Transverse colon (tissue), 4 donors: Measurements from ENCODE around the gene FRZB. TPM values are rescaled to one million over a fixed set of nuclear protein-coding genes. Genes with fewer than 3 reads are reported as not detected.
"Not testable (repeated sequence)": the region's sequence is repeated elsewhere in the genome, so short reads cannot be mapped to it uniquely, and the experiment has no call there.

Source experiments
- DNase-seq: peaks from one replicate; pipeline ENCODE4 v3.0.0-alpha.2; 2019
- H3K27ac ChIP-seq, 4 donors: fragments of 200-600 bp; sonication (generic); 2 replicates each; pipeline ENCODE4 v1.5.1; 2016 to 2018; ENCODE audit warnings: inconsistent platforms in 4 of 4
- H3K27me3 ChIP-seq: fragments of 200-600 bp; sonication (generic); 2 replicates; pipeline ENCODE4 v1.5.1; 2017; ENCODE audit warnings: inconsistent platforms
- H3K36me3 ChIP-seq, 4 donors: fragments of 200-600 bp; sonication (generic); 2 replicates each; pipeline ENCODE4 v1.5.1; 2017 to 2019; ENCODE audit warnings: inconsistent platforms in 4 of 4
- H3K4me1 ChIP-seq, 4 donors: fragments of 200-600 bp; sonication (generic); 2 replicates each; pipeline ENCODE4 v1.5.1; 2017 to 2020; ENCODE audit warnings: inconsistent platforms in 4 of 4
- H3K4me3 ChIP-seq, 4 donors: fragments of 200-600 bp; sonication (generic); 1 replicate in 1 of 4; 2 replicates in 3 of 4; pipeline versions ENCODE4 v1.5.1 to v1.6.1; 2017 to 2019; ENCODE audit warnings: inconsistent platforms in 4 of 4
- H3K9me3 ChIP-seq, 2 donors: fragments of 200-600 bp; sonication (generic); 2 replicates each; pipeline ENCODE4 v1.5.1; 2017 to 2019; ENCODE audit warnings: inconsistent platforms in 2 of 2
- EP300 ChIP-seq: sonication (generic); formaldehyde crosslinking; IDR thresholded peaks from one replicate; pipeline ENCODE4 v1.6.1; 2017; ENCODE audit warnings: antibody characterized with exemption, low read depth
- POLR2A ChIP-seq: fragments of 450-650 bp; IDR thresholded peaks from one replicate; pipeline ENCODE4 v1.6.1; 2016; ENCODE audit warnings: antibody characterized with exemption, mild to moderate bottlenecking, moderate library complexity
- POLR2AphosphoS5 ChIP-seq, 3 donors: sonication (generic); formaldehyde crosslinking; IDR thresholded peaks; one replicate each; pipeline ENCODE4 v1.6.1; 2016; ENCODE audit warnings: antibody characterized with exemption in 3 of 3
- WGBS, 2 donors: methylation state at CpG; one replicate each; pipeline ENCODE4 v1.1.5; 2018; ENCODE audit warnings: low coverage in 1 of 2; 5-methylcytosine and 5-hydroxymethylcytosine counted together
- in situ Hi-C, 4 donors: fragments of 200-750 bp; cut with MboI; loops; one replicate each; pipeline versions ENCODE4 v1.15.0 to v1.15.1; 2017; ENCODE audit warnings: low sequenced_read_pairs in 3 of 4, low pct_ligation_motif_present in 1 of 4, low pct_unique_long_range_greater_than_20kb in 1 of 4
- intact Hi-C: fragments of 100-400 bp; cut with DNase I; formaldehyde crosslinking; loops from one replicate; pipeline ENCODE4 v1.15.1; 2023; ENCODE audit warnings: low total_unique reads
- total RNA-seq, 4 donors: library from RNA; depleted of rRNA; stranded (reverse); fragments of >200 nt; gene quantifications; one replicate each; pipeline ENCODE4 v1.1.0, GENCODE V29; 2016
- TF ChIP-seq, protein P1 (sequence below), 5 experiments: fragments of 200-600 bp in 3 of 5; fragments of 450-650 bp in 2 of 5; sonication (generic) in 3 of 5; IDR thresholded peaks; 1 replicate in 2 of 5; 2 replicates in 3 of 5; pipeline ENCODE4 v1.5.1; 2016 to 2017; ENCODE audit warnings: antibody characterized with exemption in 5 of 5, inconsistent platforms in 3 of 5, mild to moderate bottlenecking in 2 of 5, moderate library complexity in 1 of 5

FRZB gene
- total RNA-seq, 4 donors from 2014 or later: 0.37 to 11.9 (median 2.9) TPM

DNA sequence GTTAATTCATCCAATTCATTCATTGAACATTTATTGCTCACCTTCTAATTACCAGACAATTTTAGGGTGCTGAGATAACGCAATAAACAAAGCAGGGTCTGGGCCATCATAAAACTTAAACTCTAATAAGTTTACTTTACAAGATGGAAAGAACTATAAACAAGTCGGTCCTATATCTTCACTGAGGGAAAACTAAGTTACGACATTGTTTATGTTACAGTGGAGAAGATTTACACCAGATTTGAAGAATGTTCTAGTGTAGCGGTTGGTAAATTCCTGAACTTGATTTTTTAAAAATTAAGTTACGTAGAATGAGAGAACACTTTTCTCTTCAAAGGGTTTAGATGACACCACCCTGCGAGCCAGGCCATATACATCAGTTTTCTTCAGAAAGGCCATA is 20.7 kb upstream of the FRZB start:
- no peak overlapping the region for H3K27ac ChIP-seq
- in situ Hi-C loops: no loop called here
- TF ChIP-seq POLR2A (no peak), POLR2AphosphoS5 (IDR thresholded peaks at IDR 0.05) (no peak), EP300 (no peak)
- TF ChIP-seq, protein P1, sequence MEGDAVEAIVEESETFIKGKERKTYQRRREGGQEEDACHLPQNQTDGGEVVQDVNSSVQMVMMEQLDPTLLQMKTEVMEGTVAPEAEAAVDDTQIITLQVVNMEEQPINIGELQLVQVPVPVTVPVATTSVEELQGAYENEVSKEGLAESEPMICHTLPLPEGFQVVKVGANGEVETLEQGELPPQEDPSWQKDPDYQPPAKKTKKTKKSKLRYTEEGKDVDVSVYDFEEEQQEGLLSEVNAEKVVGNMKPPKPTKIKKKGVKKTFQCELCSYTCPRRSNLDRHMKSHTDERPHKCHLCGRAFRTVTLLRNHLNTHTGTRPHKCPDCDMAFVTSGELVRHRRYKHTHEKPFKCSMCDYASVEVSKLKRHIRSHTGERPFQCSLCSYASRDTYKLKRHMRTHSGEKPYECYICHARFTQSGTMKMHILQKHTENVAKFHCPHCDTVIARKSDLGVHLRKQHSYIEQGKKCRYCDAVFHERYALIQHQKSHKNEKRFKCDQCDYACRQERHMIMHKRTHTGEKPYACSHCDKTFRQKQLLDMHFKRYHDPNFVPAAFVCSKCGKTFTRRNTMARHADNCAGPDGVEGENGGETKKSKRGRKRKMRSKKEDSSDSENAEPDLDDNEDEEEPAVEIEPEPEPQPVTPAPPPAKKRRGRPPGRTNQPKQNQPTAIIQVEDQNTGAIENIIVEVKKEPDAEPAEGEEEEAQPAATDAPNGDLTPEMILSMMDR (IDR thresholded peaks at IDR 0.05): no peak
- H3K9me3 ChIP-seq: no peaks in the 10 kb centered on the region
- intact Hi-C loops: no loop called here
- no peaks in the 10 kb centered on the region for H3K36me3 ChIP-seq
- H3K27me3 ChIP-seq: no peaks in the 10 kb centered on the region
- H3K4me3 ChIP-seq: no peak overlapping the region
- WGBS, 2 donors: 54 to 58% methylated on average over 4 to 6 of the region's 6 CpGs
- no peak for DNase-seq
- peaks cover 0 to 13% (median 4%) of the 10 kb centered on the region in 4 donors for H3K4me1 ChIP-seq

DNA sequence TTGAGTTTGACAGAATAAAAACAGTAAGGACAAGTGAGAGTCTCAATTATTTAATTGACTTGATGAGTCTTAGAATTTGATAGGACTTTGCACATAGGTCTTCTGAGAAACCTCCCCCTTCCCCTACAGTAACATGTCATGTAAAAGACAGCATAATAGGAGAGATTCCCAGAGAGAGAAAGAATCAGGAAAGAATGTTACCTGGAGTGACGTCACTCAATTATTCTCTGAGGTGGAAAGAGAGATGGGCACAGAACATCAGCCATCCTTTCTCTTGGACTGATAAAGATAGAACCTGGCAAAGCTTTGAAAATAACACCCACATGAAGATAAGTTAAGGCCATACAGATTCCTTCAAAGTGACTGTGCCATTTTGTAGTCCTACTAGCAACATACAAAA is 19.3 kb upstream of the FRZB start:
- in situ Hi-C loops: no loop called here

DNA sequence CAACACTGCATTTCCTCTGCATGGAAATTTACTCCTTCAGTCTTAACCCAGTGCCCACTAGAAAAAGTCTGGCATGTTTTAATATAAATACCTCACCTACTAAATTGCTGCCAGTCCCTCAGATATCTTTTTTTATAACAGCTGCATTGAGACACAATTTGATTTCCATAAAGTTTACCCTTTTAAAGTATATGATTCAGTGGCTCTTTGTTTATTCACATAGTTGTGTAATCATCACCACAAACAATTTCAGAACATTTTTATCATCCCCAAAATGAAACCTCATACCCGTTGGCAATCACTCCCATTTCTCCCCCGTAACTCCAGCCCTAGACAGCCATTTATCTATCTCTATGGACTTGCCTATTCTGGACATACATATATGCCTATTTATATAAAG is 17.0 kb upstream of the FRZB start:
- no peaks in the 10 kb centered on the region for H3K27me3 ChIP-seq

More for the DNA sequence above, 19.3 kb upstream of the FRZB start:
- H3K4me1 ChIP-seq: peaks cover 0 to 3% (median 0%) of the 10 kb centered on the region in 4 donors
- H3K9me3 ChIP-seq: no peaks in the 10 kb centered on the region
- intact Hi-C loops: no loop called here
- H3K36me3 ChIP-seq: no peaks in the 10 kb centered on the region
- WGBS, 2 donors: 89% methylated on average over 1 of the region's 1 CpG; no CpG with 5 or more reads in 1 of the 2 donors
- DNase-seq: no peak
- TF ChIP-seq EP300: no peak
- TF ChIP-seq, protein P1 (IDR thresholded peaks at IDR 0.05): no peak
- no peak for TF ChIP-seq POLR2A
- no peak for TF ChIP-seq POLR2AphosphoS5 (IDR thresholded peaks at IDR 0.05)
- H3K27me3 ChIP-seq: no peaks in the 10 kb centered on the region
- H3K27ac ChIP-seq: no peak overlapping the region
- H3K4me3 ChIP-seq: no peak overlapping the region

DNA sequence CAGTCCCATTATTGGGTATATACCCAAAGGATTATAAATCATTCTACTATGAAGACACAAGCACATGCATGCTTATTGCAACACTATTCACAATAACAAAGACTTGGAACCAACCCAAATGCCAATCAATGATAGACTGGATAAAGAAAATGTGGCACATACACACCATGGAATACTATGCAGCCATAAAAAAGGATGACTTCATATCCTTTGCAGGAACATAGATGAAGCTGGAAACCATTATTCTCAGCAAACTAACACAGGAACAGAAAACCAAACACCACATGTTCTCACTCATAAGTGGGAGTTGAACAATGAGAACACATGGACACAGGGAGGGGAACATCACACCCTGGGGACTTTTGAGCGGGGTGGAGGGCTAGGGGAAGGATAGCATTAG is 13.7 kb upstream of the FRZB start:
- H3K27ac ChIP-seq, H3K9me3 ChIP-seq, H3K36me3 ChIP-seq, in situ Hi-C loops, H3K4me1 ChIP-seq, H3K27me3 ChIP-seq, DNase-seq, intact Hi-C loops, H3K4me3 ChIP-seq: not testable (repeated sequence)
- 85% methylated on average over 1 of the region's 1 CpG; no CpG with 5 or more reads in 1 of the 2 donors for WGBS, 2 donors

More for the DNA sequence above, 17.0 kb upstream of the FRZB start:
- Histone ChIP-seq H3K36me3 (no peaks in the 10 kb centered on the region), H3K9me3 (no peaks in the 10 kb centered on the region), H3K4me1 (peaks cover 0 to 2% (median 0%) of the 10 kb centered on the region in 4 donors), H3K27ac (no peak overlapping the region), H3K4me3 (no peak overlapping the region)
- in situ Hi-C loops: no loop called here
- no peak for DNase-seq
- TF ChIP-seq EP300 (no peak), POLR2AphosphoS5 (IDR thresholded peaks at IDR 0.05) (no peak), POLR2A (no peak)
- TF ChIP-seq, protein P1 (IDR thresholded peaks at IDR 0.05): no peak
- 62 to 70% methylated on average over 2 of the region's 2 CpGs for WGBS, 2 donors
- intact Hi-C loops: no loop called here

DNA sequence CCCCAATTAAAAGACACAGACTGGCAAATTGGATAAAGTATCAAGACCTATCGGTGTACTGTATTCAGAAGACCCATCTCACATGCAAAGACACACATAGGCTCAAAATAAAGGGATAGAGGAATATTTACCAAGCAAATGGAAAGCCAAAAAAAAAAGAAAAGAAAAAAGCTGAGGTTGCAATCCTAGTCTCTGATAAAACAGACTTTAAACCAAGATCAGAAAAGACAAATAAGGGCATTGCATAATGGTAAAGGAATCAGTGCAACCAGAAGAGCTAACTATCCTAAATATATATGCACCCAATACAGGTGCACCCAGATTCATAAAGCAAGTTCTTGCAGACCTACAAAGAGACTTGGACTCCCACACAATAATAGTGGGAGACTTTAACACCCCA is 10.2 kb upstream of the FRZB start:
- in situ Hi-C loops: not testable (repeated sequence)
- WGBS, 2 donors: 89 to 100% methylated on average over 1 of the region's 1 CpG

More for the DNA sequence above, 10.2 kb upstream of the FRZB start:
- DNase-seq, H3K4me3 ChIP-seq, H3K4me1 ChIP-seq, H3K9me3 ChIP-seq, H3K27me3 ChIP-seq, intact Hi-C loops, H3K36me3 ChIP-seq, H3K27ac ChIP-seq: not testable (repeated sequence)
